MCF 10A (cell line): Measurements from ENCODE around the gene TBC1D10A. TPM values are rescaled to one million over a fixed set of nuclear protein-coding genes. Genes with fewer than 3 reads are reported as not detected.
A peak's percentile ranks its signal among the peaks of the same experiment; 100 is the strongest.

Experiments used
- BruUV-seq: library from RNA; stranded (reverse); fragments of 400-500 nt; replicated peaks from 2 replicates; lab custom pipeline; 2021; lab: Mats Ljungman, UMichigan
- CTCF ChIA-PET: fragments of 300-600 bp; sonication (Branson Sonifier 250); formaldehyde crosslinking; extraction: SDS; loops from one replicate; lab custom pipeline; 2021; ENCODE audit warnings: antibody characterized with exemption, inconsistent platforms; lab: Yijun Ruan, JAX
- POLR2A ChIA-PET: fragments of 300-600, 350-650 bp; sonication (Branson Sonifier 250); formaldehyde crosslinking; extraction: SDS; loops from one replicate; lab custom pipeline; 2020; ENCODE audit warnings: antibody characterized with exemption, inconsistent platforms; lab: Yijun Ruan, JAX
- DNase-seq: peaks from one replicate; pipeline ENCODE4 v3.0.0-alpha.2; 2018; ENCODE audit not compliant: unreplicated experiment
- H3K27ac Mint-ChIP-seq: one replicate; pipeline ENCODE4 v1.8.0; 2022; ENCODE audit warnings: mild to moderate bottlenecking, low read depth, mixed read lengths; ENCODE audit not compliant: unreplicated experiment
- H3K27me3 Mint-ChIP-seq: one replicate; pipeline ENCODE4 v1.8.0; 2022; ENCODE audit warnings: mixed read lengths; ENCODE audit not compliant: insufficient read depth, unreplicated experiment
- H3K36me3 Mint-ChIP-seq: one replicate; pipeline ENCODE4 v1.8.0; 2022; ENCODE audit warnings: mild to moderate bottlenecking, moderate library complexity, mixed read lengths; ENCODE audit not compliant: insufficient read depth, unreplicated experiment
- H3K4me1 Mint-ChIP-seq: one replicate; pipeline ENCODE4 v1.8.0; 2022; ENCODE audit warnings: mixed read lengths; ENCODE audit not compliant: insufficient read depth, unreplicated experiment
- H3K4me3 Mint-ChIP-seq: one replicate; pipeline ENCODE4 v1.8.0; 2022; ENCODE audit warnings: mild to moderate bottlenecking, moderate library complexity, mixed read lengths; ENCODE audit not compliant: unreplicated experiment
- H3K9me3 Mint-ChIP-seq: one replicate; pipeline ENCODE4 v1.8.0; 2022; ENCODE audit warnings: mixed read lengths; ENCODE audit not compliant: unreplicated experiment
- CTCF ChIP-seq: fragments of 200-600 bp; IDR thresholded peaks from one replicate; pipeline ENCODE4 v1.8.0; 2022; ENCODE audit warnings: antibody characterized with exemption, mild to moderate bottlenecking; ENCODE audit not compliant: unreplicated experiment
- intact Hi-C: fragments of 100-400 bp; cut with micrococcal nuclease; formaldehyde crosslinking; loops from 2 replicates; pipeline ENCODE4 v1.14.1; 2022
- total RNA-seq: library from RNA; stranded (reverse); gene quantifications from 2 replicates; pipeline ENCODE4 v1.2.3, GENCODE V29; 2022

TBC1D10A gene
- total RNA-seq, 1 experiment from 2014 or later, result 11.1 TPM

GRCh38 chr22:30252411-30253204 lies 74.1 kb downstream of the TBC1D10A start:
- ChIA-PET CTCF (interaction anchor here (0.7 to 2.3 kb wide), 4 partner anchors 11 to 147 kb away, joined by 3 to 7 read pairs (median 3); no protein-coding TSS in a partner anchor), POLR2A (no interaction called here)
- Mint-ChIP-seq H3K27me3 (no peaks in the 10 kb centered on the region), H3K9me3 (no peaks in the 10 kb centered on the region), H3K4me3 (no peak overlapping the region), H3K27ac (no peak overlapping the region), H3K36me3 (no peaks in the 10 kb centered on the region), H3K4me1 (peaks cover 17% of the 10 kb centered on the region)
- TF ChIP-seq CTCF, result no peak
- intact Hi-C loops, result no loop called here
- no TSS peak for BruUV-seq
- peak; percentile 67 for DNase-seq

- no TSS peak for BruUV-seq
Measured at GRCh38 chr22:30251711-30252110, 75.0 kb downstream of the TBC1D10A start.

GRCh38 chr22:30250661-30251267 lies 76.0 kb downstream of the TBC1D10A start:
- no peak overlapping the region for H3K4me3 Mint-ChIP-seq
- intact Hi-C loops, result no loop called here
- H3K36me3 Mint-ChIP-seq, result peaks cover 6% of the 10 kb centered on the region
- peak; percentile 80 for DNase-seq
- CTCF ChIA-PET, result interaction anchor here (0.6 to 2.3 kb wide), 5 partner anchors 12 to 1005 kb away, joined by 3 to 7 read pairs (median 3); no protein-coding TSS in a partner anchor
- no peak overlapping the region for H3K27ac Mint-ChIP-seq
- POLR2A ChIA-PET, result interaction anchor here (0.7 to 1.2 kb wide), 5 partner anchors 17 to 160 kb away, joined by 3 to 6 read pairs (median 3); no protein-coding TSS in a partner anchor
- no peak for TF ChIP-seq CTCF
- no peaks in the 10 kb centered on the region for H3K9me3 Mint-ChIP-seq
- no peaks in the 10 kb centered on the region for H3K27me3 Mint-ChIP-seq
- peaks cover 27% of the 10 kb centered on the region for H3K4me1 Mint-ChIP-seq
- no TSS peak for BruUV-seq

More at GRCh38 chr22:30251711-30252110, 75.0 kb downstream of the TBC1D10A start:
- ChIA-PET CTCF (interaction anchor here (0.7 to 2.3 kb wide), 2 partner anchors 11 to 1004 kb away, joined by 3 to 7 read pairs; no protein-coding TSS in a partner anchor), POLR2A (interaction anchor here (0.7 to 1.2 kb wide), 2 partner anchors 45 to 55 kb away, joined by 3 to 6 read pairs; no protein-coding TSS in a partner anchor)
- peaks cover 19% of the 10 kb centered on the region for H3K4me1 Mint-ChIP-seq
- peaks cover 6% of the 10 kb centered on the region for H3K36me3 Mint-ChIP-seq
- no peak overlapping the region for H3K4me3 Mint-ChIP-seq
- no peaks in the 10 kb centered on the region for H3K9me3 Mint-ChIP-seq
- H3K27ac Mint-ChIP-seq, result no peak overlapping the region
- TF ChIP-seq CTCF, result no peak
- intact Hi-C loops, result no loop called here
- peak; percentile 67 for DNase-seq
- H3K27me3 Mint-ChIP-seq, result no peaks in the 10 kb centered on the region
